H1 (cell line): ENCODE results near the gene ARNT2.

ENCODE experiments used
- BACH1 ChIP-seq: IDR thresholded peaks from 2 replicates; pipeline ENCODE4 v1.6.1; 2012; ENCODE audit warnings: low read length, improper control_type of control experiment
- CHD2 ChIP-seq: IDR thresholded peaks from 2 replicates; pipeline ENCODE4 v1.6.1; 2012; ENCODE audit warnings: low read length, improper control_type of control experiment
- GTF2F1 ChIP-seq: IDR thresholded peaks from 2 replicates; pipeline ENCODE4 v1.6.1; 2012; ENCODE audit warnings: low read depth, low read length, improper control_type of control experiment, borderline replicate concordance
- POLR2A ChIP-seq, 2 experiments: IDR thresholded peaks; 1 replicate in 1 of 2; 2 replicates in 1 of 2; pipeline ENCODE4 v1.6.1; 2011; ENCODE audit warnings: low read depth in 2 of 2, low read length in 2 of 2, mild to moderate bottlenecking in 2 of 2; ENCODE audit errors: control extremely low read depth in 1 of 2
- POLR2AphosphoS5 ChIP-seq: IDR thresholded peaks from 2 replicates; pipeline ENCODE4 v1.6.1; 2011; ENCODE audit warnings: low read depth, low read length
- RBBP5 ChIP-seq: IDR thresholded peaks from 2 replicates; pipeline ENCODE4 v1.7.1; 2012; ENCODE audit warnings: low read depth, mild to moderate bottlenecking, inconsistent platforms, low read length, moderate library complexity, borderline replicate concordance
- RXRA ChIP-seq: IDR thresholded peaks from 2 replicates; pipeline ENCODE4 v1.6.1; 2011; ENCODE audit warnings: low read depth, mild to moderate bottlenecking, low read length, moderate library complexity; ENCODE audit not compliant: insufficient read depth
- SP2 ChIP-seq: IDR thresholded peaks from 2 replicates; pipeline ENCODE4 v1.6.1; 2012; ENCODE audit warnings: mild to moderate bottlenecking, low read length, inconsistent platforms
- TAF1 ChIP-seq: IDR thresholded peaks from 2 replicates; pipeline ENCODE4 v1.6.1; 2011; ENCODE audit warnings: mild to moderate bottlenecking, low read depth, low read length
- TAF7 ChIP-seq: optimal IDR thresholded peaks from 2 replicates; pipeline ENCODE3; 2011; ENCODE audit warnings: low read depth, mild to moderate bottlenecking, inconsistent platforms, low read length, moderate library complexity, borderline replicate concordance
- TBP ChIP-seq: IDR thresholded peaks from 2 replicates; pipeline ENCODE4 v1.6.1; 2011; ENCODE audit warnings: low read depth, low read length, improper control_type of control experiment
- TF ChIP-seq, protein P1 (sequence below), 3 experiments: IDR thresholded peaks; 1 replicate in 2 of 3; 2 replicates in 1 of 3; pipeline versions ENCODE4 v1.5.1 to v1.6.1; 2011; ENCODE audit warnings: low read length in 3 of 3, mild to moderate bottlenecking in 3 of 3, inconsistent platforms in 2 of 3, low read depth in 1 of 3, moderate library complexity in 1 of 3; ENCODE audit not compliant: insufficient read depth in 1 of 3; ENCODE audit errors: control extremely low read depth in 1 of 3

- TF ChIP-seq, protein P1, sequence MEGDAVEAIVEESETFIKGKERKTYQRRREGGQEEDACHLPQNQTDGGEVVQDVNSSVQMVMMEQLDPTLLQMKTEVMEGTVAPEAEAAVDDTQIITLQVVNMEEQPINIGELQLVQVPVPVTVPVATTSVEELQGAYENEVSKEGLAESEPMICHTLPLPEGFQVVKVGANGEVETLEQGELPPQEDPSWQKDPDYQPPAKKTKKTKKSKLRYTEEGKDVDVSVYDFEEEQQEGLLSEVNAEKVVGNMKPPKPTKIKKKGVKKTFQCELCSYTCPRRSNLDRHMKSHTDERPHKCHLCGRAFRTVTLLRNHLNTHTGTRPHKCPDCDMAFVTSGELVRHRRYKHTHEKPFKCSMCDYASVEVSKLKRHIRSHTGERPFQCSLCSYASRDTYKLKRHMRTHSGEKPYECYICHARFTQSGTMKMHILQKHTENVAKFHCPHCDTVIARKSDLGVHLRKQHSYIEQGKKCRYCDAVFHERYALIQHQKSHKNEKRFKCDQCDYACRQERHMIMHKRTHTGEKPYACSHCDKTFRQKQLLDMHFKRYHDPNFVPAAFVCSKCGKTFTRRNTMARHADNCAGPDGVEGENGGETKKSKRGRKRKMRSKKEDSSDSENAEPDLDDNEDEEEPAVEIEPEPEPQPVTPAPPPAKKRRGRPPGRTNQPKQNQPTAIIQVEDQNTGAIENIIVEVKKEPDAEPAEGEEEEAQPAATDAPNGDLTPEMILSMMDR (IDR thresholded peaks at IDR 0.05; ENCODE audit: control extremely low read depth in 1 of 3, insufficient read depth in 1 of 3, low read depth in 1 of 3, low read length in 3 of 3): no peak
- TF ChIP-seq TAF1: no peak
- TF ChIP-seq RXRA: no peak
- TF ChIP-seq SP2: no peak
- no peak for TF ChIP-seq POLR2A (IDR thresholded peaks at IDR 0.05; ENCODE audit: control extremely low read depth in 1 of 2, low read depth in 2 of 2, low read length in 2 of 2)
- no peak for TF ChIP-seq TAF7
- TF ChIP-seq TBP: no peak
- no peak for TF ChIP-seq POLR2AphosphoS5
- no peak for TF ChIP-seq CHD2
- TF ChIP-seq BACH1: no peak
- TF ChIP-seq RBBP5: no peak
- TF ChIP-seq GTF2F1: no peak
These were observed 22.1 kb downstream of the ARNT2 start for GRCh38 chr15:80426316-80426715.
